GM19023 (cell line): ENCODE data around the gene TSPAN32.

ENCODE experiments used
- ATAC-seq: cut with Tn5 transposase; IDR thresholded peaks from one replicate; pipeline ENCODE4 v1.9.1; 2021; ENCODE audit warnings: mild to moderate bottlenecking, moderate library complexity; ENCODE audit not compliant: unreplicated experiment

TSPAN32 gene

DNA sequence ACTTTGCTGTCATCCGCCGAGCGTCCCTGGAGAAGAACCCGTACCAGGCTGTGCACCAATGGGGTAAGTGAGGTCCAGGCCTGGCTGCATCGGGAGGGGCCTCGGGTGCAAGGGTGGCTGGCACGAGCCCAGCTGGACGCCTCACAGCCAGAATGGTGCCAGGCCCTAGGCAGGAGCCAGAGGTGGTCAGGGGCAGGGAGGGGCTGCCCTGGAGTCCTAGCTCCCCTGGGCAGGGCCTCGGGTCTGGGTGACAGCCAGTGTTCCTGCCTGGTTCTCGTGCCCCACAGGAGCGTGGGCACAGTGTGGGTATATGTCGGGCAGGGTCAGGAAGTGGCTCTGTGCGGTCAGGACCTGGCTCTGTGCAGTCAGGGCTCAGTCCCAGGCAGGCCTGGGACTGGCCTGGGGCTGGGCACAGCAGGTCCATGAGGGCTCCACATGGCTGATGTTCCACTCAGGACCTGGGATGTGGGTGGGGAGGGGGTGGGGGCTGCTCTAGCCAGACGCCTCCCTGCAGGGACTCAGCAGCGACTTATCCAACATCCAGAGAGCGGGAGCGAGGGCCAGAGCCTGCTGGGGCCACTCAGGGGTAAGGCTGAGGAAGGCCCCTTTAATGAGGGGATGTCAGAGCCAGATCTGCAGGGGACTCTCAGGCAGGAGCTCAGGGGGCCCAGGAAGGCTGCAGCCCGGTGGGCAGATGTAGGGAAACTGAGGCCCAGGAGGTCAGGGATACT is 1.2 kb downstream of the TSPAN32 start:
- ATAC-seq: no peak

DNA sequence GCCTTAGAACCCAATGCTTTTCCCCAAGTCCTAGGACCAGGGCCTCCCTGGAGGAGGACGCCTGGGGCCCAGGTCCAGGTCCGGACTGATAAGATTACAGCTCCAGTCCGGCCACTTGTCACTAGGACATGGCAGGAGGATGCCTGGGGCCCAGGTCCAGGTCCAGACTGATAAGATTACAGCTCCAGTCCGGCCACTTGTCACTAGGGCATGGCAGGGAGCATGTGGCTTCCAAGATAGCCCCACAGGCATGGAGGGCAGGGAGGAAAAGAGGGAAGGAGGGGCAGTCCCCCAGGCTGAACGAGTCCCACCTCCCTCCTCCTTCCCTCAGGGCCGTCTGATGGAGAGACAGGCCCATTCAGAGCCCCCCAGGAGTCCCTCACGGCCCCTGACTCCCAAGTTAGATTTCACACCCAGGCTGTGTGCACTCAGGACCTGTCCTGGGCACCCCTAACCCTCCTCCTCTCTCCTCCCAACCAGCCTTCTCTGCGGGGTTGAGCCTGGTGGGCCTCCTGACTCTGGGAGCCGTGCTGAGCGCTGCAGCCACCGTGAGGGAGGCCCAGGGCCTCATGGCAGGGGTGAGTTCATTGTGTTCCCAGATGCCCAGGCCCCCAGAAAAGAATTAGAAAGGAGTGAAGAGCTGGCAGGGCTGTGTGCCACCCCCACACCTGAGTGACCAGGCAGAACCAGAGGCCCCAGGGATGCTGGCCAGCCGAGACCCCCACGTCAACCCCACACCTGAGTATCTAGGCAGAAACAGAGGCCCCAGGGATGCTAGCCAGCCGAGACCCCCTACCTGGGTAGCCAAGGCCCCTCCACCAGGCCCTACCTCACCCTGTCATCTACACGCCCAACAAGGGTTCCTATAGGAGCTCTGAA is 2.1 kb downstream of the TSPAN32 start:
- no peak for ATAC-seq

DNA sequence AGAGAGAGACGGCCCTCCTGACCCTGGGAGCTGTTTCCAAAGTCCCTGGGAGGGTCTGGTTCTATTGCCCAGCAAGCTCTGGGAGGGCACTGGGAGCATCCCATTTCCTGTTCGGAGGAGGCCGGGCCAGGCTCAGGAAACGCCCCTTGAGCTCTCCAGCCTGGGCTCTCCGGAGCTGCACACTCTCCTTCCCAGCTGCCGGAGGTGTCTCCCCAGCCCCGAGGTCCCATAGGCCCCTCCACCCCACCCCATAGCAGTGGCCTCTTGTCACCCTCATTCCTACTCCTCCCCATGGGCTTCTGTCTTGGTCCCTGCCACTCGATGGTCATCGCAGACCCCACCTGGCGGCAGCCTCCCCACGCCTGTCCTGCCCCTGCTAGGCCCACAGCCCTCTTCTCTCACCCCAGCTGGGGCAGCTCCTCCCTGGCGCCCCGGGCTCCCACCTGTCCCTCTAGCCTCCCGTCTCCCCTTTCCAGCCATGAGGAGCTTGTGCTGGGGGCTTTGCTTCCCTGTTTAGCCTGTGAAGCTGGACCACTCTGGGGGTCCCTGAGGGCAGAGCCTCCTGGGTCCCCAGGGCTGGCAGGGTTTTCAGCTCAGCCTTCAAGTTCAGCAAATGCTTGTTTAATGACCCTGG is 2.8 kb downstream of the TSPAN32 start:
- no peak for ATAC-seq

DNA sequence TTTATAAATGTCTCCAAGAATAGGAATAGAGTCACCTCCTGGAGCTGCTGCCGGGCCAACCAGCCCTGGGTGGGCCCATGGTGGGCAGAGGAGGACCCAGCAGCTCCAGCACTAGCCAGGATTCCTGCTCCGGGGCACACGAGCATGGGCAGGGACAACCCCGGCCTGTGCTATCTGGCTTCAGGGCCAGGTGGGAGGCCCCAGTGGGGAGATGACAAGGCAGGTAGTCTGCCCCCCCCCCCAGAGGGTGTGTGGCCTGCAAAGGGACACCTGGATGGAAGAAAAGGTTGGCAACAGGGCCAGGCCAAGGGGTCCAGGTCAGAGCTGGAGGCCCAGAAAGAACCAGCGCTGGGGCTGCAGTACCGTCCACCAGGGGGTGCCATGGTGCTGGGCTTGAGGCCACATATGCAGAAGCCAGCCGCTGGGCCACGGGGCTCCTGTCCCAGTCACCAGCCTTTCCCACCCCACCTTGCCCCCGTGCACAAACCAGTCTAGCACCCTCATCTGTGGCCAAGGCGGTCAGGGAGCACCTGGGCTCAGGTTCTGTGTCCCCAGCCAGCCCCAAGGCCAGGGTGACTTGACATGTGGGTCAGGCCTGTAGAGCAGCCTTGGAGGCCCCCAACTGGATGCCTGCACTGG is 3.4 kb downstream of the TSPAN32 start:
- ATAC-seq: no peak

DNA sequence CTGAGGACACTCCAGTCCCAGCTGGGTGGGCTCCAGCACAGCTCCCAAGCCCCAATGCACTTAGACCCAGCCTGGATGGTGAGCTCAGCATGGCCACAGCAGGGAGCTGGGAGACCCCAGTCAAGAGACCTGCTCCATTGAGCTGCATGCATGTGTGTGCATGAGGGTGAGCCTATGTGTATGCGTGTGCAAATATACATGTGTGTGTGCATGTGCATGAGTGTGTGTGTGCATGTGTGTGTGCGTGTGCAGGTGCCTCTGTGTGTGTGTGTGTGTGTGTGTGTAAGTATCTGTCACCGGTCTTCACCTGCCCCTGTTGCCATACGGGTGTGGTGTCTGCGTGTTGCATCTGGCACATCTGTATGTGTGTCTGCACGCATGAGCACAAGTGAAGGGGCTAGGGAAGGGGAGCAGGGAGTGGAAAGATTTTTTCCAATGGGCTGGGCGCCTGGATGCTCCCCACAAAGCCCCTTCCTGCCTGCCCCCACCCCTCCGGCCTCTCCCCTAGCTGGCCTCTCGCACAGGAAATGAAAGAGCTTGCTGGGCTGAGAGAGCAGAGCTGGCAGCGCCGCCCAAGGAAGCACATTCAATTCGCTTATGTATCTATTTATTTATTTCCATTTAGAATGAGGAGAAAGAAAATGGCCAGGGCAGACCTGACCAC is 4.1 kb downstream of the TSPAN32 start:
- ATAC-seq: no peak

DNA sequence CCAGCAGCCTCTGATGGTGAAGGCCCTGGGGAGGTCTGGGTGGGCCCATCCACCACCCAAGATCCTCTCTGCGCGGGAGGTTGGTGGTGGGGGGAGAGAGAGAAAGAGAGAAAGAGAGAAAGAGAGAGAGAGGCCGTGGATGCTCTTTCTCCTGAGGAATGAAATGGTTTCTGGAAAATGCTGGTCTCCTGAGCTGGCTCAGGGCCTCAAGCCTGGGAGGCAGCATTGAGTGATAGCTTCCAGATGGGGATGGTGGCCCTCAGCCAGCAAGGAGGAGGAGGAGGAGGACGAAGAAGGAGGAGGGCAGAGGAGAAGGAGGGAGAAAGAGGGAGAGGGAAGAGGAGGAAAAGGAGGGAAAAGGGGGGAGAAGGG is 4.6 kb downstream of the TSPAN32 start:
- no peak for ATAC-seq

DNA sequence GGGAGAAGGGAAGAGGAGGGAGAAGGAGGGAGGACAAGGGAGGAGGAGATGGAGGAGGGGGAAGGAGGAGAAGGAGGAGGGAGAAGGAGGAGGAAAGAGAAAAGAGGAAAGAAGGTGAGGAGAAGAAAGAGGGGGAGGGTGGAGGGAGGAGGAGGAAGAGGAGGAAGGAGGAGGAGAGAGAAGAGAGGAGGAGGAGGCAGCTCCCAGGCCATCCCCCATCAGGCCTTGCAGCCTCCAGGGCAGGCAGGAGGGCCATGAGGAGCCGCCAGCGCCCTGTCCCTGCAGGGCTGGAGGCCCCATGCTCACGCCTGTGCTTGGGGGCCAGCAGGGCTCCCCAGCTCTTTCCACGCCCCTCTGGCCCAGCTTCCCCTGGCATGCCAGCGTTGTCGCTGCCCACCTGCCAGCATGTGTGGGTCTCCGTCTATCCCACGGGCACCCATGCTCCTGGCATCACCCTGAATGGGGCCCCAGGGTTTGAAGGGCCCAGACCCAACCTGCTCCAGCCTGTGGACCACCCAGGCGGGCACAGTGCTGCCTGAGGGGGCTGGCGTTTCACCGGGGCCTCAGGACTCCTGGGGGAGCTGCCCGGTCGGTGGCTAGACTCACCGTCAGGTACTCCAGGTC is 5.2 kb downstream of the TSPAN32 start:
- no peak for ATAC-seq

DNA sequence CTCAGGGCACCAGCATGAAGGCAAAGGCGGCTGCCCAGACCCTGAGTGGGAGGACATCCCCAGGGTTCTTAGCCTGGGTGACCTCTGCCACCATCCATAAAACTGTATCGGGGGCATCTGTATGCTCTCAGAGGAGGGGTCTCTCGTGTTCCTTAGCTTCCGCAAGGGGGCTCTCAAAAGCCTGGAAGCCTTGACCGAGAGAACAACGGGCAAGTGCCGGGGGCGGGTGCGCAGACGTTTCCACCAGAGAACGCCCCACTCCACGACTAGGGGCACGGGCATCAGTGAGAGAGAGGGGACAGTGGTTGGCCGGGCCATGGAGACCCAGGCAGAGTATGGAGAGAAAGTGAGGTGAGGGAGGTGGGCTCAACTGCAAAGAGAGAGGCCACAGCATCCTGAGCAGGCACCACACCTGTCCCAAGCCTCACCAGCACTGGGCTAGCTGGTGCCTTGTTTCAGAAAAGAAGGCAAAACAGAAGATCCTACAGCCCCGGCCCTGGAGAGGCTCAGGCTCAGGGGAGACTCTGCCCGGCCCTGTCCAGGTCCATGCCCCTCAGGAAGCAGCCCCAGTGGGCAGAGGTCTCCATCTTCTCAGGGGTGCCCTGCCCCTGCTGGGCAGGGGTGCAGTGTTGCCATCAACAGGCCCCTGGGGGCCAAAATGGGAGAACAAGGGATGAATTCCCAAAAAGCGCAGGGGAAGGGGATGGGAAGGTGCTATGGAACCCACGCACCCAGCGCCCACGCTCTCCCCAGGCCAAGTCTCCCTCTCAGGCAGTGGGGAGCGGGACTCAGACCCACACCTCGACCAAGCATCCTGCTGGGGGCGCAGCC is 5.9 kb downstream of the TSPAN32 start:
- no peak for ATAC-seq

DNA sequence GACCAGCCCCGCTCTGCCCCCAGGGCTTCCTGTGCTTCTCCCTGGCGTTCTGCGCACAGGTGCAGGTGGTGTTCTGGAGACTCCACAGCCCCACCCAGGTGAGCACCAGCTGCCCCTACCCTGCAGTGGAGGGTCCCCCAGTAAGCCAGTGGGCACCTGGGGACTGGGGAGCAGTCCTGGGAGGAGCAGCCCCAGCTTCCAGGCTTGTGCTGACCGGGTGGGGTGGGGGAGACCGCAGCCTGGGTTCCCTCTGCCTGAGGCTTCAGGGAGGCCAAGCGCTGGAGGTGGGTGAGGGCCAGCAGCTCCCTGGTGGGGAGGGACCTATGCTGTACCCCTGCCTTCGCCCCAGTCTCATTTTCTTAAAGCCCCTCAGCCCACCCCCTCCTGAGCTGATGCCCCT is 6.9 kb downstream of the TSPAN32 start:
- no peak for ATAC-seq

DNA sequence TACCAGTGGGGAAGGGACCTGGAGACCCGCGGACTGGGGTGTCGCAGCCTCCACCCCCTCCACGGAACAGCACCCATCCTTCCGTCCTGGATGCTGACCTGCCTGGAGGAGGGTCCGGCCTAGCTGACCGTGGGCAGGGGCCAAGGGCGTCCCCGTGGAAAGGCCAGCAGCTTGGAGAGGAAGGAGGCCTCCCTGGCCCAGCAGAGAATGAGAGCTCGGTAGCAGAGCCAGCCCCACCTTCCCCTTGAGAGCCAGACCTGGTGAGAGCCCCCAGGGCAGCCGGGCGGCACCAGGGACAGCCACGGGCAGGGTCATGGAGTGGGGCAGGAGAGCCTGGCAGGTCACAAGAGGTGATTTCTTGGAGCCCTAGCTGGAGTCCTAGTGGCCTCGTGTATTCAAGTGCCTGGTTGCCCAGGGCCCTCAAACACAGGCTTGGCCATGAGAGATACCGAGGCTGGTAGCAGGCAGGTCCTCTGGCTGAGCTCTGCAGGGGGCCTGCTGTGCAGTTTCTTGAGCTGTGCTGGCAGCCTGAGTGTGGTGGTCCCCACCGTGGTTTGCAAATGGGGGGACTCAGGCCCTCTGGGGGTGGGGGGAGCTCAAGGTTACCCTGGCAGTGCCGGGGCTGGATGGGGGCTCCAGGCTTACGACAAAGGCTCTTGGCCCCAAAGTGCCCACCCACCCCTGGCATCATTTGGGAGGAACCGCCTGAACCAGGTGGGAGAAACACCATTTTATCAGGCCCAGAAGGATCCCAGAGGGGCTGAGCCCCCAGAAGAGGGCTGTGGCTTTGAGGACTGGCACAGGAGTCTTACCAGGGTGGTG is 7.6 kb downstream of the TSPAN32 start:
- no peak for ATAC-seq

DNA sequence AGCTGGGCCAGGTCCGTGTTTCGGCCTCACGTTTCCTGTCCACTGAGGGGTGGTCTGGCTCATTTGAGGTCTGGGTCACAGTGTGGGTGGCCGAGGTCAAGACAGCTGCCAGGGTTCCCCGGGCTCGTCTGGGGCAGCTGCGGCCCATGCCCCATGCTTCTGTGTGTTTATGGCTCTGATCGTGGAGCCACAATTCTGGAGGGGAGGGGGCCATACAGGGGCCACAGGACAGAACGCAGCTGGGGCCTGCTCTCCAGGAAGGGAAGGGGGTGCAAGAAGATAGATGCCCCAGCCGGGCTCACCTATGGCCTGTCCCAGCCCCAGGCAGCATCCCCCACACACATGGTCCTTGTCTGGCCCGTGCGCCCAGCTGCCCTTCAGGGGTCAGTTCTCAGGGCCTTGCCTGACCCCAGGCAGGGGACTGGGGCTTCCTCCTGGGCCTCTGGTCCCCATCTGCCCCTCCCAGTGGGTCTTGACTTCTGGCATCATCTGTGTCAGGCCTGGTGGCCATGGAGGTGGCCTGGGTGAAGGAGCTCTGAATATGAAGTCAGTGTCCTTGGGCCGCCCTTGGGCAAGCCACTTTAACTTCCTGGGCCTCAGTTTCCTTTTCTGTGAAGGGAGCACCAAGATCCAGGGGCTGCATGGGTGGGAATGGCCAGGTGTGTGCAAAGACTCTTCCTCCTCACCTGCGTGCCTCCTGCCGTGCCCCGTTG is 8.4 kb downstream of the TSPAN32 start:
- ATAC-seq: no peak

DNA sequence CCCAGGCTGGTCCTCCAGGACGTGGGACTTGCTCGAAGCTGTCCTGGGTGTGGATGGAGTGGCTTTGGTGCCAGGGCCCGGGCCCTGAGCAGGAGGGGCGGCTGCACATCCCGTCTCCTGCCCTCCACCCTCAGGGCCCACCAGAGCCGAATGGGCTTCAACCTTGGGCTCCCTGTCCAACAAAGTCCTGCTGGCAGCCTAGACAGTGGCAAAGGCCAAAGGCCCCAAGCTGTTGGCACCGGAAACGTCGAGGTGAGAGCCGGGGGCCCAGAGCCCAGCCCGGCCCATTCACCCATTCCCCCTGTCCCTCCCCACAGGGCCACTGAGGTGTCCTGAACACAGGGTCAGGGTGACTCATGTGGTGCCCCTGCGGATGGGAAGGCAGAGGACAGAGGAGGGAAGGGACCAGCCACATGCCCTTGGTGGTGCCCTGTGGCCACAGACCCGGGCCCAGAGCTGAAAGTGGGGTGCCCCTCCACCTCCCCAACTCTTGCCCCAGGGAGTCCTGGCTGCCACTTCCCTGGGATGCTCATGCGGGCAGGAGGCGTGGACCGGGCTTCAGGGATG is 9.1 kb downstream of the TSPAN32 start:
- no peak for ATAC-seq

DNA sequence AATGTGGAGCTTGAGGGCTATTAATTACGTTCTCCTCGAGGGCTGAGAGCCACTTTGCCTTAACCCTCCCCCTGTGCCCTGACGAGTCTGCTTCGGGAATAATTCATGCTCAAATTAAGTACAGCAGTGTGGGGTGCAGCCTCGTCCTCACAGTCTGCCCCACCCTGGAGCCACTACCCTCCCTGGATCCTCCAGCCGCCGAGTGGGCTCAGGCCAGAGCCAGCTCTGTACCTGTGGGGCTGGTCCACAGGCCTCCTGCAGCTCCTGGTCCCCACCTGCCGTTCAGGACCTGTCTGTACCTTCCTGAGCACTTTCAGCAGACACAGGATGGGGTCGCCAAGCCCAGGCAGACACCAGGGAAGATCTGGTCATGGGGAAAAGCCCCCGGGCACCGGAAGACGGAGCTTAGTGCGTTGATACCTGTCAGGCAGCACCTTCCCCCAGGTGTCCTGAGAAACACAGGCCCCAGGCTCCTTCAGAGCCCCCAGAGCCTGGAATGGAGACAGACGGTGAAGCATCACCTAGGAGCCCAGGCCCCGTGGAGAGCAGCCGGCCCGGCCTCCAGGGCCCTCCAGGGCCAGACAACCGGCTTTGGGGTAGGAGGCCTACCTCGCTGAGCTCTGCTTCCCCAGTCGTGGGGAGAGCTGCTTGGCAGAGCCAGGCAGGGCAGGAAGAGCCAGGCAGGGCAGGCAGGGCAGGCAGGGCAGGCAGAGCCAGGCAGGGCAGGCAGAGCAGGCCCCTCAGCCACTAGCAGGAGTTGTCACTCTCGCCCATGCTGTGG is 9.7 kb downstream of the TSPAN32 start:
- ATAC-seq: no peak

DNA sequence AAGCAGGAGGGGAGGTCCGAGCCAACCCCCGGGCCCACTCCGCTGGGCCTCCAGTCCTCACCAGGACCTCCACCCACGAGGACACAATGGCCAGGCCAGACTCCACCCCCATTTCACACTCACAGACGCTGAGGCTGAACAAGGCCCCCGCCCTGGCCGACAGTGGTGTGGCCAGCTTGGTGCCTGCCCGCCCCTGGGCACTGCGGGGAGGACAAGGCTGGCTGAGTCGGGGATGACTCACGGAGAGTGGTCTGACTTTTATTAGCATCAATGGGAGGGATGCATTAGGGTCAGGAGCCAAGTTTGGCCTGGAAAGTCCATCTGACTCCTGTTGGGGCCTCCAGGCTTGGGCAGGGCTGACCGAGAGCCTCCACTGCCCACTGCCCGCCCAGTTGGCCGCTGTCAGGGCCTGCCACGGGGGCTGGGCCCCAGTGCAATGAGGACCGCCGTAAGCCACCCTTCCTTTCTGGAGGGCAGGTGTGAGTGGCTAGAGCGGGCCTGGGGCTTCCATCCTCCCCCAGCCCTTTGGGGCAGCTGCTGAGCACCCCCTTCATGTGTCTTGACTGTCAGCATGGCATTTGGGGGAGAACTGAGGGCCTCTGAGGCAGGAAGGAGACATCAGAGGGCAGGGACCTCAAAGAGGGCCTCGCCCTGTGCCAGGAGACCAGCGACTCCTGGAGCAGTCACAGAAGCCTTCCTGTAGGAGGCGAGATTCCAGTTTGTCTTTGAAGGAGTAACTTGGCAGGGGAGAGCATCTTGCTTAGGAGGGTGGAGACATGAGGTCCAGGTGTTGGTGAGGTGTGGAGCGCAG is 10.6 kb downstream of the TSPAN32 start:
- ATAC-seq: no peak

DNA sequence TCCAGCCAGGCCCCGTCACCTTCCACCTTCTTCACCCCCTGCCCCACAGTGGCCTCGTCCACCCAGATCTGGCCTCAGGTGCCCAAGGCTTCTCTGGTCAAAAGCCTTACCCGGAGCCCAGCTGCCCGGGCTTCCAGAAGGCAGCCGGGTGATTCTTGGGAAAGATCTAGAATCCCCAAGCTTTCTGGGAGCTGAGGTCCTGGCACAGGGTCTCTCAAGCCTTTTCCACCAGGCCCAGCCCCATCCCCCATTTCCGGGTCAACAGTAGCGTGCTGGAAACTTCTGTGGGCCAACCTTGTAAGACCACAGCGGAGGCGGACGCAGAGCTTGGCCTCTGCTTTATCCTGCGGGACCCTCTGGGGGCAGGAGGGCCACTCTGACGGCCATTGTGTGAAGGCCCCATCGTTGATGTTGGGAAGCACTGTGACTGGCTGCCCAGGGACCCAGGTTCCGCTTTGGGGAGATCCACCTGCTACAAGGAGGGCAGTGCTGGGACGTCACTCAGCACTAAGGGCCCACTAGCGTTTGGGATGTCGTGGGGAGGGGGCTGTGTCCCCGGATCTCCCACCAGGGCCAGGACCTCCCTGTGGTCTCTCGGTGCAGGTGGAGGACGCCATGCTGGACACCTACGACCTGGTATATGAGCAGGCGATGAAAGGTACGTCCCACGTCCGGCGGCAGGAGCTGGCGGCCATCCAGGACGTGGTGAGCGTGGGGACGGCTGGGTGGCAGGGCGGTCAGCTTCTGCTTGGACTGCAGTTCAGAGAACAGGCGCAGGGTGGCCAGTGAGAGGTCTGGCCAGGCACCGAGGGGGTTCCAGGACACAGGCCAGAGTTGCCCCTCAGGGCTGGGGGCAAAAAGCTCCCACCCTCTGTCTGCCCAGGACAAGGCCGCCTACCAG is 11.5 kb downstream of the TSPAN32 start:
- ATAC-seq: no peak
